MG63 (cell line): ENCODE results near the gene SEPTIN6. TPM values are rescaled to one million over a fixed set of nuclear protein-coding genes. Genes with fewer than 3 reads are reported as not detected.

Experiments
- DNase-seq: peaks from one replicate; pipeline ENCODE4 v3.0.0-alpha.2; 2020
- H3K27me3 ChIP-seq: fragments of 250-450 bp; sonication (Bioruptor Pico); 2 replicates; pipeline ENCODE4 v1.5.1; 2020; ENCODE audit warnings: mild to moderate bottlenecking, moderate library complexity
- H3K36me3 ChIP-seq: fragments of 250-450 bp; sonication (Bioruptor Pico); 2 replicates; pipeline ENCODE4 v1.5.1; 2020; ENCODE audit warnings: mild to moderate bottlenecking, moderate library complexity
- H3K4me3 ChIP-seq: fragments of 250-450 bp; sonication (Bioruptor Pico); 2 replicates; pipeline ENCODE4 v1.5.1; 2020; ENCODE audit warnings: mild to moderate bottlenecking, moderate library complexity
- H3K9me3 ChIP-seq: fragments of 250-450 bp; sonication (Bioruptor Pico); 2 replicates; pipeline ENCODE4 v1.5.1; 2020; ENCODE audit warnings: mild to moderate bottlenecking, moderate library complexity
- total RNA-seq: library from RNA; depleted of rRNA; stranded (reverse); fragments of >200 nt; shearing (Covaris generic); gene quantifications from 2 replicates; pipeline ENCODE4 v1.2.3, GENCODE V29; 2014; ENCODE audit warnings: low replicate concordance; rRNA removed

Gene SEPTIN6
- 1.4 and 5.7 TPM in 2 replicates for total RNA-seq

DNA sequence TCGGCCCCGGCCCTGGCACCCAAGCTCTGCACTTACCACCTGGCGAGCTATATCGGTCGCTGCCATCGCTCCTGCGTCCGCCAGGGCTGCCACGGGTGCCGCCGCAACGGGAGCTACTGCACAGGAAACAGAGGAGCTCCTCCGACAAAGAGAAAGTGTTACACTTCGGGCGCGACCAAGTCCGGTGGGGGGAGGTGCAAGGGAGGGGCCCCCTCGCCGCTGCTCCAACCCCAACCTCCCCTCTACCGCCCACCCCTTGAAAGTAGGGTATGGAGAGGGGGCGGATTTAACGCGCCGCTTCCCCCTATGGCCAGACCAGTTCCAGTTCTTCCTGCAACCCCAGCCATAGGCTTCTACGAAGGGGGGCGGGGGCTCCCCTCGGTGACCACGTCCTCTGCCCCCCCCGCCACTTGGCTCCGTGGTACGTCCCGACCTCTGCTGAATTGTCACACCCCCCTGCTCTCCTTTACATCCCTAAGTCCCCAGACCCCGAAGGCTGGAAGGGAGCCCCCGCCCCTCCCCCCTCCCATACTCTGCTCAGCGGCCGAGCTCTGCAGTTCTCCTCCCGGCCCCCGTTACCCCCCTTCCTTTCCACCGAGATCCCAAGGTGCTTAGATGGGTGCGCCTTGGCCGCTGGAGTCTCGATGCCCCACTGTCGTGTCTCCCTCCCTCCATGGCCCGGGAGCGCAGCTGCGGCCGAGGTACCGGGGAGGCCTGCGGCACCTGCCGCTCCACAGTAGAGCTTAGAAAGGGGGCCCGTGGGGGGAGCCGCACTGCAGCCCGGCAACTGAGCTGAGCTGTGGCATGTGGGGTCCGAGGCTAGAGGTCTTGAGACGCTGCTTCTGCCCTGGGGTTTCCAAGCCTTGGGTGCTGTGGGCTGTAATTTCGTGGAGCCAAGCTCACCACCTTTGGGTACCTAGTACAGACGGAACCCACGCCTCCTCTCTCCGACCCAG lies at the start of gene SEPTIN6:
SEPTIN6 (minus strand) TSS at position 129 of the 956 bp plus-strand sequence; CDS start at position 66, 63 bp downstream.
- no peaks in the 10 kb centered on the region for H3K36me3 ChIP-seq
- H3K9me3 ChIP-seq = no peaks in the 10 kb centered on the region
- H3K4me3 ChIP-seq = peak within 1 kb of the TSS; percentile 56
- H3K27me3 ChIP-seq = no peaks in the 10 kb centered on the region
- DNase-seq = peak; percentile 57

DNA sequence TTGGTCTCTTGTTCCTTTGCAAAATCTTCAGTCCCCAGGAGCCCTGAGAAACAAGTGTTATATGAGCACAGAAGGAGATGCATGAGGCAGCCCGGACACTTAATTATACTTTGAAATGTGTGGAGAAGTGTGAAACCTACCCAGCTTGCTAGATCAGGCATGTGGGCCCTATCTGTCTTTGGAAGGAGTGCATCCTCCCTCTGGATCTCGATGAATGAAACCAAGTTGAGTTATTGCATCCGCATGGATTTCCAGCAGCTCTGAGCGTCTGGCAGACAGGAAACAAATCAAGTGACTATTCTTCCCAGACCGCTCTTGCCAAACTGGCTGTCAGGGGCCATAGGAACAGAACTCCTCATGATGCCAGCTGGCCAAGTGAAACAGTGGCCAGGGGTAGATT lies 45.8 kb upstream of the SEPTIN6 start:
- H3K4me3 ChIP-seq = no peak overlapping the region
- DNase-seq = no peak
- H3K27me3 ChIP-seq = no peaks in the 10 kb centered on the region
- no peaks in the 10 kb centered on the region for H3K36me3 ChIP-seq
- H3K9me3 ChIP-seq = no peaks in the 10 kb centered on the region

GRCh38 chrX:119736206-119736764 lies 43.3 kb upstream of the SEPTIN6 start:
- H3K36me3 ChIP-seq = no peaks in the 10 kb centered on the region
- H3K27me3 ChIP-seq = no peaks in the 10 kb centered on the region

GRCh38 chrX:119735467-119735866 lies 42.5 kb upstream of the SEPTIN6 start:
- no peak for DNase-seq
- Histone ChIP-seq H3K36me3 (no peaks in the 10 kb centered on the region), H3K4me3 (no peak overlapping the region)

More at GRCh38 chrX:119736206-119736764, 43.3 kb upstream of the SEPTIN6 start:
- H3K9me3 ChIP-seq = no peaks in the 10 kb centered on the region
- peak; percentile 10 for DNase-seq
- H3K4me3 ChIP-seq = no peak overlapping the region

GRCh38 chrX:119734897-119735339 lies 42.0 kb upstream of the SEPTIN6 start:
- no peaks in the 10 kb centered on the region for H3K27me3 ChIP-seq
- no peaks in the 10 kb centered on the region for H3K36me3 ChIP-seq
- H3K4me3 ChIP-seq = no peak overlapping the region
- peak; percentile 71 for DNase-seq
- no peaks in the 10 kb centered on the region for H3K9me3 ChIP-seq

More at GRCh38 chrX:119735467-119735866, 42.5 kb upstream of the SEPTIN6 start:
- Histone ChIP-seq H3K27me3 (no peaks in the 10 kb centered on the region), H3K9me3 (no peaks in the 10 kb centered on the region)

- Histone ChIP-seq H3K27me3 (no peaks in the 10 kb centered on the region), H3K9me3 (no peaks in the 10 kb centered on the region), H3K4me3 (no peak overlapping the region), H3K36me3 (no peaks in the 10 kb centered on the region)
- peak; percentile 29 for DNase-seq
Observed at GRCh38 chrX:119729408-119730201, 36.6 kb upstream of the SEPTIN6 start.

GRCh38 chrX:119728487-119728886 lies 35.5 kb upstream of the SEPTIN6 start:
- DNase-seq = no peak
- no peaks in the 10 kb centered on the region for H3K36me3 ChIP-seq
- no peaks in the 10 kb centered on the region for H3K27me3 ChIP-seq
- H3K9me3 ChIP-seq = no peaks in the 10 kb centered on the region
- no peak overlapping the region for H3K4me3 ChIP-seq

DNA sequence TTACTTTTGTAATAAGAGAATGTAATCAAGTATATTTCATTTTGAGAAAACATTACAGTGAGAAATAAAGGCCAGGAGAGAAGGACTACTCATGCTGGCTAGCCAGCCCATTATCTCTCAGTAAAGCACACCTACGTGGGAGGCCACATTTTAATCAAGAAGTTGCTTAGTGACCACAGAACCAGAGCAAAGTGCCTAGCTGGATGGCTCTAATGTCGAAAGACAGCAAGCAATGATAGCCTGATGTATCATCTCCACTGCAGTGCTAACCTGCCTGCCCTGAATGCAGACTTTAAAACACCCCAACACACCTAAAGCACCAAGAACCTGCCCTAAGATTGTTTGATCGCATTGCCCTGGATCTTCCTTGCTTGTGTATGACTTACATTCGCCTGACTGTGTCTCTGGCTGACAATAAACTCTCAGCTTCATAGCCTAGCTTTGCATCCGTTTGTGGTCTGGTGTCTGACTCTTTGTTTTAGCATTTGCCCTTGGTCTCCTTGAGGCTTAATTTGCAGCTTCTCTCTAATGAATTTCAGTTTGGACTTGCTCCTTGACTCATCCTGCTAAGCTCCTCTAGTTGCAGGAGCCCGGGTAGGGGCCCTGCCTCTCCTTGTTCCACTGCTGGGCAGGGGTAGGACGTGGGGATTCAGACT lies 34.1 kb upstream of the SEPTIN6 start:
- H3K36me3 ChIP-seq = no peaks in the 10 kb centered on the region
- no peaks in the 10 kb centered on the region for H3K9me3 ChIP-seq
- no peak for DNase-seq
- no peaks in the 10 kb centered on the region for H3K27me3 ChIP-seq
- H3K4me3 ChIP-seq = no peak overlapping the region

- Histone ChIP-seq H3K27me3 (no peaks in the 10 kb centered on the region), H3K9me3 (no peaks in the 10 kb centered on the region), H3K36me3 (no peaks in the 10 kb centered on the region), H3K4me3 (no peak overlapping the region)
- DNase-seq = no peak
Observed at GRCh38 chrX:119721926-119722325, 29.0 kb upstream of the SEPTIN6 start.

GRCh38 chrX:119721487-119721886 lies 28.5 kb upstream of the SEPTIN6 start:
- DNase-seq = no peak
- Histone ChIP-seq H3K27me3 (no peaks in the 10 kb centered on the region), H3K4me3 (no peak overlapping the region)

GRCh38 chrX:119709630-119710029 lies 16.7 kb upstream of the SEPTIN6 start:
- no peak overlapping the region for H3K4me3 ChIP-seq
- no peaks in the 10 kb centered on the region for H3K36me3 ChIP-seq
- H3K9me3 ChIP-seq = no peaks in the 10 kb centered on the region
- no peaks in the 10 kb centered on the region for H3K27me3 ChIP-seq
- DNase-seq = no peak

More at GRCh38 chrX:119721487-119721886, 28.5 kb upstream of the SEPTIN6 start:
- Histone ChIP-seq H3K36me3 (no peaks in the 10 kb centered on the region), H3K9me3 (no peaks in the 10 kb centered on the region)

DNA sequence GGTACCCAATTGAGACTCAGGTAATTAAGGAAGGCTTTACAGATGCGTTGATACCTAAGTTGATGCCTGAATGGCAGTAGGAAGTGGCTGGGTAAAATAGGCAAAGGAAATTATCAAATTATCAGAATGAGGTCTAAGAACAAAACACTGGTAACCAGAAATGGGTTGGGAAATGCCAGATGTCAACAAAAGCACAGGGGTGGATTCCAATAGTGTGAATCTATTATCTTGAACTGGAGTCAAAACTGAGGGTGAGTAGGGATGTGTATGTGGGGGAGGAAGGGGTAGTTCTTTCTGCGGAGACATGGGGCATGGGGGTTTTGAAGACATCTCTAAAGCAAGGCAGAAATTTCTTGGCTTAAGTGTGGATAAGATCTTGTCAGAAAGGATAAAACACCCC lies 16.0 kb upstream of the SEPTIN6 start:
- no peak overlapping the region for H3K4me3 ChIP-seq
- no peaks in the 10 kb centered on the region for H3K9me3 ChIP-seq
- no peaks in the 10 kb centered on the region for H3K27me3 ChIP-seq
- no peaks in the 10 kb centered on the region for H3K36me3 ChIP-seq
- DNase-seq = no peak

GRCh38 chrX:119706616-119707015 lies 13.6 kb upstream of the SEPTIN6 start:
- Histone ChIP-seq H3K36me3 (no peaks in the 10 kb centered on the region), H3K27me3 (no peaks in the 10 kb centered on the region), H3K9me3 (no peaks in the 10 kb centered on the region), H3K4me3 (no peak overlapping the region)
- no peak for DNase-seq

DNA sequence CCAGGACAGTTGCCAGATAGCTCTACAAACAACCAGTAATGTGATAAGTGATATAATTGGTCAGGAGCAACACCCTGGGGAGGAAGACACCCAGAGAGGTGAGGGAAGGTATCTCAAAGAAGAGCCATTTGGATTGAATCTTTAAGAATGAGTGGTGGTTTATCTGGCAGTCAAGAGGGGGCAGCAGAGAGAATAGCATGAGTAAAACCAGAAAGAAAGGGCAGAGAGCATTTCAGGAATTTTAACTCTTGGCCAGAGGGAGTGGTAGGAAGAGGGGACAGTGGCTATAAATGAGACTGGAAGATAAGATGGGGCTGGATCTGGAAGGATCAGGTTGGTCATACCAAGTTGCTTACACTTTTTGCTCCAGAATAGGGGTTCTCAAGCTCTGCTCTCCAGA lies 5.9 kb upstream of the SEPTIN6 start:
- no peaks in the 10 kb centered on the region for H3K36me3 ChIP-seq
- H3K27me3 ChIP-seq = no peaks in the 10 kb centered on the region
- H3K9me3 ChIP-seq = no peaks in the 10 kb centered on the region
- DNase-seq = no peak
- no peak overlapping the region for H3K4me3 ChIP-seq

DNA sequence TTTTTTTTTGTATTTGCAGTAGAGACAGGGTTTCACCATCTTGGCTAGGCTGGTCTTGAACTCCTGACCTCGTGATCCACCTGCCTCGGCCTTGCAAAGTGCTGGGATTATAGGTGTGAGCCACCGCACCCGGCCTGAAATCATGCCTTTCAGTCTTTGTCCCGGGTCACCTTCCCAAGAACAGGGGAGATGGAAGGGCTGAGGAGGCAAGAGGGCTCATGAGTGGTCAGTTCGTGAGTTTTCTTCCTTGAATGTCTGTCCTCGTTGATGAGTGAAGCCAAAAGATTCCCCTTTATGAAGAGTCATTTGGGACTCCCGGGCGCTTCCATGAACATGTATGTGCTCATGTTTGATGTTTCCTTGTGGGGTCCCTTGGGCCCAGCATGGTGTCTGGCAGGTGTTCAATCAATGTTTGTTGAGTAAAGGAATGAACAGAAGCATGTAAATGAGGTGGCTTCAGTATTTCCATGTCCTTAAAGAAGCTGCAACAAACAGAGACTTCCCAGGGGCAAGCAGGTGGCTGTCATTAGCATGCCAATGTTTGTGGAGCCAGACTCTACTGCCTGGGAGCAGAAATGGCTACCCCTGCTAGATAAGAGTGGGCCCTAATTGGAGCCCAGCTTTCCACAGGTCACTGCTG lies 3.4 kb upstream of the SEPTIN6 start:
- DNase-seq = no peak
- no peaks in the 10 kb centered on the region for H3K9me3 ChIP-seq

GRCh38 chrX:119695535-119696050 lies 2.6 kb upstream of the SEPTIN6 start:
- no peak overlapping the region for H3K4me3 ChIP-seq
- H3K9me3 ChIP-seq = no peaks in the 10 kb centered on the region
- DNase-seq = no peak

More for the DNA sequence above, 3.4 kb upstream of the SEPTIN6 start:
- H3K36me3 ChIP-seq = no peaks in the 10 kb centered on the region
- no peaks in the 10 kb centered on the region for H3K27me3 ChIP-seq
- H3K4me3 ChIP-seq = no peak overlapping the region

More at GRCh38 chrX:119695535-119696050, 2.6 kb upstream of the SEPTIN6 start:
- Histone ChIP-seq H3K27me3 (no peaks in the 10 kb centered on the region), H3K36me3 (no peaks in the 10 kb centered on the region)
